ENCODE measurements around the gene SFTPB.

GRCh38 chr2:85615413-85615728 is 52.6 kb downstream of the SFTPB start:
- TF ChIP-seq CTCF (IDR thresholded peaks at IDR 0.05) = no peak
- no peak for TF ChIP-seq MYBL2 (CRISPR knock-in tag; IDR thresholded peaks at IDR 0.05)
- TF ChIP-seq E2F4 (CRISPR knock-in tag; IDR thresholded peaks at IDR 0.05; ENCODE audit: borderline replicate concordance, low read depth) = no peak
